Smooth muscle cell (in vitro differentiated cells): ENCODE data around the gene LMF1. TPM values are rescaled to one million over a fixed set of nuclear protein-coding genes. Genes with fewer than 3 reads are reported as not detected.

ENCODE experiments used
- DNase-seq: peaks from one replicate; lab custom pipeline; 2025; ENCODE audit not compliant: unreplicated experiment; lab: John Stamatoyannopoulos, UW
- H2AFZ ChIP-seq: fragments of 200-600 bp; sonication (generic); 2 replicates; pipeline ENCODE4 v1.6.0; 2016; ENCODE audit warnings: antibody characterized with exemption, low read depth, mild to moderate bottlenecking
- H3F3A ChIP-seq: fragments of 200-600 bp; sonication (generic); 2 replicates; pipeline ENCODE4 v1.6.0; 2017; ENCODE audit warnings: antibody characterized with exemption, low read depth
- H3K27ac ChIP-seq: fragments of 200-600 bp; sonication (generic); 2 replicates; pipeline ENCODE4 v1.5.1; 2016; ENCODE audit warnings: low read depth, mild to moderate bottlenecking
- H3K27me3 ChIP-seq: fragments of 200-600 bp; sonication (generic); 2 replicates; pipeline ENCODE4 v1.6.1; 2016; ENCODE audit warnings: low read depth, mild to moderate bottlenecking
- H3K36me3 ChIP-seq: fragments of 200-600 bp; sonication (generic); 2 replicates; pipeline ENCODE4 v1.5.1; 2016; ENCODE audit warnings: low read depth
- H3K4me1 ChIP-seq: fragments of 200-600 bp; sonication (generic); 2 replicates; pipeline ENCODE4 v1.5.1; 2016; ENCODE audit warnings: low read depth
- H3K4me2 ChIP-seq: fragments of 200-600 bp; sonication (generic); 2 replicates; pipeline ENCODE4 v1.6.0; 2016; ENCODE audit warnings: mild to moderate bottlenecking
- H3K4me3 ChIP-seq: fragments of 200-600 bp; sonication (generic); 2 replicates; pipeline ENCODE4 v1.5.1; 2016; ENCODE audit warnings: mild to moderate bottlenecking
- H3K79me2 ChIP-seq: fragments of 200-600 bp; sonication (generic); 2 replicates; pipeline ENCODE4 v1.6.0; 2016; ENCODE audit warnings: low read depth, mild to moderate bottlenecking
- H3K9ac ChIP-seq: fragments of 200-600 bp; sonication (generic); 2 replicates; pipeline ENCODE4 v1.6.0; 2016; ENCODE audit warnings: low read depth
- H3K9me3 ChIP-seq: fragments of 200-600 bp; sonication (generic); replicated peaks from 2 replicates; pipeline ENCODE4 v1.5.1; 2016; ENCODE audit warnings: low read depth
- H4K20me1 ChIP-seq: fragments of 200-600 bp; sonication (generic); 2 replicates; pipeline ENCODE4 v1.6.0; 2016; ENCODE audit warnings: low read depth
- WGBS: methylation state at CpG from one replicate; pipeline ENCODE4 v1.1.7; 2016; ENCODE audit warnings: low lambda C conversion rate; 5-methylcytosine and 5-hydroxymethylcytosine counted together
- polyA plus RNA-seq: library from polyadenylated mRNA; unstranded; fragments of >200 nt; fragmentation: Nextera tagmentation; extraction: Ambion mirVana; gene quantifications from 2 replicates; pipeline ENCODE4 v1.2.1, GENCODE V29; 2016
- total RNA-seq: library from RNA; depleted of rRNA; stranded (reverse); fragments of >200 nt; gene quantifications from 2 replicates; pipeline ENCODE4 v1.2.3, GENCODE V29; 2014
- TF ChIP-seq, protein P1 (sequence below): fragments of 200-600 bp; sonication (generic); IDR thresholded peaks from 2 replicates; pipeline ENCODE4 v1.5.1; 2017; ENCODE audit warnings: borderline replicate concordance, mild to moderate bottlenecking, antibody characterized with exemption; ENCODE audit not compliant: insufficient read depth, poor library complexity, severe bottlenecking

The LMF1 gene
- total and polyA plus RNA-seq, 2 experiments from 2014 or later = 25.3 to 29.8 TPM

DNA sequence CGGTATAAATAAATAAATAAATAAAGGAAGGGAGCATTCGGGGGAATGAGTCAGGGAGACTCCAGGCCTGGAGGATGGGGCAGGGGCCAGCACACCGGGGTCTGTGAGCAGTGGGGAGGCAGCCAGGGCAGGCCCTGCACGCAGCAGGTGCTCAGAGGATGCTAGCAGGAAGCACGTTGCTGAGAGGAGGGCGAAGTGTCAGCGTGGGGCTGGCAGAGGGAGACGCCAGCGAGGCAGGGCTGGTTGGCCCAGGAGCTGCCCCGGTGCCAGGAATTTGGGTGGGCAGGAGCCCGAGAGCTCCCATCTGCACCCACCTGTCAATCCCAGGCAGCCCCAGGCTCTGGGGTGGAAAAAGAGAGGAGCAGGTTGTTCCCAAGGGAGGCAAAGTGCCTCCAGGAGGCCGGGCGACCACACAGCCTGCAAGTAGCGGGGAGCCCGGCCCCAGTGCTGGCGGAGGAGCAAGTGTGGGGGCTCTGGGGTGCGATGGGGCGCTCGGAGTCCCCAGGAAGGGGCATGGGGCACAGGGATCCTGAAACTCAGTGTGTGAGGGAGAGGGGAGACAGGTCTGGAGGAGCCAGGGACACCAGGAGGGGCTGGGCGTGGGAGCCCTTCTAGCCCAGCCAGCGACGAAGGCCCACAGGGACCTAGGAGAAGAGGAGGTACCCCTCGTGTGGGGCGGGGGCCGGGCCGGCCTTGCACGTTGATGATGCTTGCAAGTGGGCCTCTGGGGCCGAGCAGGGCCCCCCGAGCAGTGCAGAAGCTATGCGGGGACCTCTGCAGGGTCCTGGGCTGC lies 38.8 kb upstream of the LMF1 start:
- no peaks in the 10 kb centered on the region for H3K79me2 ChIP-seq
- 90% methylated on average over 30 of the region's 30 CpGs for WGBS
- H3K27me3 ChIP-seq = no peaks in the 10 kb centered on the region
- H3K4me2 ChIP-seq = no peak overlapping the region
- H2AFZ ChIP-seq = no peak overlapping the region
- no peaks in the 10 kb centered on the region for H3K36me3 ChIP-seq
- no peak overlapping the region for H3K27ac ChIP-seq
- no peaks in the 10 kb centered on the region for H3F3A ChIP-seq
- no peaks in the 10 kb centered on the region for H4K20me1 ChIP-seq
- no peak for DNase-seq
- no peaks in the 10 kb centered on the region for H3K9me3 ChIP-seq
- H3K4me3 ChIP-seq = no peak overlapping the region
- H3K9ac ChIP-seq = no peak overlapping the region
- H3K4me1 ChIP-seq = peaks cover 3% of the 10 kb centered on the region
- TF ChIP-seq, protein P1, sequence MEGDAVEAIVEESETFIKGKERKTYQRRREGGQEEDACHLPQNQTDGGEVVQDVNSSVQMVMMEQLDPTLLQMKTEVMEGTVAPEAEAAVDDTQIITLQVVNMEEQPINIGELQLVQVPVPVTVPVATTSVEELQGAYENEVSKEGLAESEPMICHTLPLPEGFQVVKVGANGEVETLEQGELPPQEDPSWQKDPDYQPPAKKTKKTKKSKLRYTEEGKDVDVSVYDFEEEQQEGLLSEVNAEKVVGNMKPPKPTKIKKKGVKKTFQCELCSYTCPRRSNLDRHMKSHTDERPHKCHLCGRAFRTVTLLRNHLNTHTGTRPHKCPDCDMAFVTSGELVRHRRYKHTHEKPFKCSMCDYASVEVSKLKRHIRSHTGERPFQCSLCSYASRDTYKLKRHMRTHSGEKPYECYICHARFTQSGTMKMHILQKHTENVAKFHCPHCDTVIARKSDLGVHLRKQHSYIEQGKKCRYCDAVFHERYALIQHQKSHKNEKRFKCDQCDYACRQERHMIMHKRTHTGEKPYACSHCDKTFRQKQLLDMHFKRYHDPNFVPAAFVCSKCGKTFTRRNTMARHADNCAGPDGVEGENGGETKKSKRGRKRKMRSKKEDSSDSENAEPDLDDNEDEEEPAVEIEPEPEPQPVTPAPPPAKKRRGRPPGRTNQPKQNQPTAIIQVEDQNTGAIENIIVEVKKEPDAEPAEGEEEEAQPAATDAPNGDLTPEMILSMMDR = no peak

DNA sequence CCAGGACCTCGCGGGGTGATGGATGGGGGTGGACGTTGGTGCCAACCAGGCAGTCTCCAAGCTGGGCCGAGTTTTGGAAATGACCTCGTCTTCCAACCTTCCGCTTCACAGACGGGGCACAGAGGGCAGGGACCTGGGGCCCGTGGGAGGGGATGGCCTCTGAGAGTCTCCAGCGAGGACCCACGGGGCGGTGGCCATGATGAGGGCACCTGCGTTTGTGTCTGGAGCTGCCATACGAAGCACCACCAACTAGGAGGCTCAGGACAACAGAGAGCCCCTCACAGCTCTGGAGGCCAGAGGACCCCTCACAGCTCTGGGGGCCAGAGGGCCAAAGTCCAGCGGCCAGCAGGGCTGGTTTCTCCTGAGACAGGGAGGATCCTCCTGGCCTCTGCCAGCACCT lies 37.3 kb upstream of the LMF1 start:
- WGBS = 94% methylated on average over 14 of the region's 14 CpGs
- H3K4me1 ChIP-seq = no peaks in the 10 kb centered on the region
- no peaks in the 10 kb centered on the region for H3K27me3 ChIP-seq

DNA sequence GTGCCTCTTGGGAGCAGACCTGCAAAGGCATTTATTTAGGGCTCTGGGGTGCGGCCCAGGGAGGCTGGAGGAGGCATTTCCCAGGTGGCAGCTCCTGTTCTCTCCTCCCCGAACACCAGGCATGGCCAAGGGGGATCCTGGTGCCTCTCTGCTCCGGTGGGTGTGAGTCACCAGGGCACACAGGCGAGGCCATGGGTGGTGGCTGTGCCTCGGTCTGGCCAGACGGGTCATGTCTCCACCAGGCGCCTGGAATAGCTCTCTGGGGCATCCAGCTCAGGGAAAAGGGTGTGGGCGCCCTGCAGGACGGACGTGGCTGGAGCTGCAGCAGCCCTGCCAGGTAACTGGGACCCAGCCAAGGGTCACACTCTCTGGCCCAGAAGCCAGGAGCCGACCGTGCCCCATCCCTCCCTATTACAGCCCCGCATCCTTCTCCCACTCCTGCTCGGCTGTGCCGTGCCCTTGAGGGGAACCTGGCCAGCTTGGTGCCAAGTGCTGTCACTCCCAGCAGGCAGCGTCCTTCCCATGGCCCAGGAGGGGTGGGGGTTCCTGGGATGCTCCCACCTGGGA lies 36.6 kb upstream of the LMF1 start:
- Histone ChIP-seq H3K4me2 (no peak overlapping the region), H3K4me3 (no peak overlapping the region), H2AFZ (no peak overlapping the region), H3F3A (no peaks in the 10 kb centered on the region), H3K79me2 (no peaks in the 10 kb centered on the region), H3K27me3 (no peaks in the 10 kb centered on the region), H3K36me3 (no peaks in the 10 kb centered on the region), H3K27ac (no peak overlapping the region), H3K9me3 (no peaks in the 10 kb centered on the region), H3K9ac (no peak overlapping the region), H3K4me1 (no peaks in the 10 kb centered on the region), H4K20me1 (no peaks in the 10 kb centered on the region)
- no peak for DNase-seq
- 89% methylated on average over 13 of the region's 16 CpGs for WGBS
- TF ChIP-seq, protein P1 = no peak

More for the DNA sequence above, 37.3 kb upstream of the LMF1 start:
- H3K36me3 ChIP-seq = no peaks in the 10 kb centered on the region
- no peaks in the 10 kb centered on the region for H4K20me1 ChIP-seq
- no peak for DNase-seq
- no peaks in the 10 kb centered on the region for H3K79me2 ChIP-seq
- H2AFZ ChIP-seq = no peak overlapping the region
- H3K4me2 ChIP-seq = no peak overlapping the region
- H3K9ac ChIP-seq = no peak overlapping the region
- H3F3A ChIP-seq = no peaks in the 10 kb centered on the region
- H3K9me3 ChIP-seq = no peaks in the 10 kb centered on the region
- H3K27ac ChIP-seq = no peak overlapping the region
- TF ChIP-seq, protein P1 = no peak
- no peak overlapping the region for H3K4me3 ChIP-seq
